NCI-H510A (cell line): Measurements from ENCODE around the gene MTA1.

Experiments
- DNase-seq: peaks from one replicate; lab custom pipeline; 2025; lab: John Stamatoyannopoulos, UW

MTA1 gene

GRCh38 chr14:105424861-105425260, 5.2 kb downstream of the MTA1 start:
- DNase-seq: no peak

DNA sequence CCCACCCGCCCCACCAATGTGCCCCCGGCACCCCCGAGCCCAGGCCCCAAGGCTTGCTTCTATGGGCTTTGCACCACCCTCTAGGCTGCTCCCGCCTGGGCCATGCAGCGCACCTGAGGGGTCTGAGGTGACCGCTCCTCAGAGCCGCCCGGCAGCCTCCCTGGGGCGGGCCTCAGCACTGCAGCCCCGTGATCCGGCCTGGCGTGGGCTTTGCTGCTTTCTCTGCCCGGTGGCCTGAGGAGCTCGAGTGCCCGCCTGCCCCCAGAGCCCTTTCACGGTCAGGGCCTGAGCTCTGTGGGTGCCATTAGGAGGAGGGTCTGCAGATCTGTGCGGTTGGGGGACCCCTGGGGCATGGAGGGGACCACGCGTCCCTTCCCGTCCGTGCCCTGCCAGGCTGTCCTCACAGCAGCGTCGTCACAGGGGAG, 6.2 kb downstream of the MTA1 start:
- no peak for DNase-seq

DNA sequence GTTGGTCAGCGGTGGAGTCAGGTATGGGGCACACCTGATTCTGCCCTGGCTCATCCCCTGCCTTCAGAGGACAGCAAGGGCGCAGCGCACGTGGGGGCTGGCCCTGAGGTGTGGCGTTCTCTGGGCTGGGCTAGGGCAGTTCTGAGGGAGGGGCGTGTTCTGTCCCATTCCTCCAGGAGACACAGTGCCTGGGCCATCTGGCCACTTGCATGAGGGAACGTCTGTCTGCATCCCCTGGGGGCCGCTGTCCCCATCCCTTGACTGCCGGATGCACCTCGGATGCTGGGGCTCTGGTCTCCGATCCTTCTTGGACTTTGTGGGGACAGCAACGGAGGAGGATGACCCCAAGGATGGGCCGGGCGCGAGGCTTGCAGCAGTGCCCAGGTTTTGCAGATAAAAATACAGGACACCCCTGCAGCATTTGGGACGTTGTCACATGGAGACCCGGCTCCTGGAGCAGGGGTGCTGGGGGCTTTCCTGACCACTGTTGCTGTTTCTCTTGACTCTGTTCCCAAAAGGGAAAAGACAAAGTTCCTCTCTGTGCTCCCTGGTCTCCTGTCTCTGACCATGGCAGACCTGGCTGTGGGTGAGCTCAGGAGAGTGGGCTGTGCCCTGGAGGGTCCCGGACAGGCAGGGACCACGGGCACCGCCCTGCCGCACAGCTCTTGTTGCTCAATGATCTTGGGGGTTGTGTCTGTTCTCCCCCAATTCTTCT, 6.9 kb downstream of the MTA1 start:
- no peak for DNase-seq

GRCh38 chr14:105427412-105427811, 7.8 kb downstream of the MTA1 start:
- DNase-seq: no peak

GRCh38 chr14:105427936-105428485, 8.4 kb downstream of the MTA1 start:
- DNase-seq: no peak

- DNase-seq: no peak
These were observed 10.4 kb downstream of the MTA1 start for GRCh38 chr14:105430042-105430441.

DNA sequence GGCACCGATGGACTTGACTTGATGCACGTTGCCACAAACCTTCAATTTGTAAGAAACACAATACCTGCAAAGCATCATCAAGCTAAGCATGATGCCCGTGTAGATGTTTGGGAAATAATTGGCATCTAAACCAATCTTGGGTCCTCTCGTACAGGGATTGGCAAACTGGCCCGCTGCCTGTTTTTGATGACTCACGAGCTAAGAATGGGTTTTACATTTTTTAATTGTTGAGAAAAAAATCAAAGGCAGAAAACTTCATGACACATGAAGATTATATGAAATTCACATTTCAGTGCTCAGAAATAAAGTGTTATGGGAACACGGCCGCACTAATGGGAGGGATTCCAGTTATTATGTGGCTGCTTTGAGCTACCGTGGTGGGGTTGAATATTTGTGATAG, 10.9 kb downstream of the MTA1 start:
- no peak for DNase-seq

GRCh38 chr14:105431256-105431655, 11.6 kb downstream of the MTA1 start:
- no peak for DNase-seq

DNA sequence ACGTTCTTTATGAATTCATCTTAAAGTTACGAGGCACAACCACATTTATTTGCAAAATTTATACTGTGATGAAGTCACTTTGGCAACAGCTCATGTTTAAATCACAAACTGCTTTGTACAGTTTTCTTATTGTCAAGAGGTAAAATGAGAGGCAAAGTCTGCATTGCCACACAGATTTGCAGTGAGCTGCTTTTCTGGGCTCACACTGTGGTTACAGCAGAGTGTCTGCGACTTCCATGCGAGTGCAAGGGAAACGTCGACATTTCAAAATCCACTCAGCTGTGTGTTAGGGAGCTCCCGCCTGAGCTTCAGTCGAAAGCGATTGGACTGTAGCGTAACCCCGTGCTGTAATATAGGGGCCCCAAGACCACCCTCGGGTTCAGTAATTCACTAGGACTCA, 13.0 kb downstream of the MTA1 start:
- DNase-seq: no peak

GRCh38 chr14:105433161-105433605, 13.6 kb downstream of the MTA1 start:
- DNase-seq: no peak

GRCh38 chr14:105436402-105436801, 16.8 kb downstream of the MTA1 start:
- DNase-seq: no peak

DNA sequence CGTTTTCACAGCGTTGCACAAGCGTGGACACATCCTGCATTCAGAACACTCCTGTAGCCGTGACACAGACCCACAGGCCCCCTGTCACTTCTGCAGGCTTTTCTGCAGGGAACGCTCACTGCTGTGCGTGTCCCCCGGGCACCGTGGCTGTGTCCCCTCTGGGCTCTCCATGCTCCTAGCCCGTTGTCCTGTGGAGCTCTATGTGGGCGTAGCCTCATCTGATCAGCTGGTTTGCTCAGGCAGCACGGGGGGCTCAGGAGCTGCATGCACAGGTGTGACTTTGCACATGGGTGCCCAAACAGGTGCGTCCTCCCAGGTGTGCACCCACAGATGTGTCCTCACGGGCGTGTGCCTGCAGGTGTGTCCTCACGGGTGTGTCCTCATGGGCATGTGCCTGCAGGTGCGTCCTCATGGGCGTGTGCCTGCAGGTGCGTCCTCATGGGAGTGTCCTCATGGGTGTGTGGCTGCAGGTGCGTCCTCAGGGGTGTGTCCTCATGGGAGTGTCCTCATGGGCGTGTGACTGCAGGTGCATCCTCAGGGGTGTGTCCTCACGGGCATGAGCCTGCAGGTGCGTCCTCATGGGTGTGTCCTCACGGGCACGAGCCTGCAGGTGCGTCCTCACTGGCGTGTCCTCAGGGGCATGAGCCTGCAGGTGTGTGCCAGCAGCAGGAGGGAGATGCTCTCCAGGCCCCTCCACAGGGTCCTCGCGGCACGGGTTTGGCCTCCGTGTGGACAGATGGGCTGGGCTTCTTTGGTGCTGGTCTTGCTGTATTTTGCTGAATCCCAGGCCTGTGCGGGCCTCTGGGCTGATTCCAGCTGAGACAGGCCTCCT, 17.5 kb downstream of the MTA1 start:
- DNase-seq: peak; percentile 91

DNA sequence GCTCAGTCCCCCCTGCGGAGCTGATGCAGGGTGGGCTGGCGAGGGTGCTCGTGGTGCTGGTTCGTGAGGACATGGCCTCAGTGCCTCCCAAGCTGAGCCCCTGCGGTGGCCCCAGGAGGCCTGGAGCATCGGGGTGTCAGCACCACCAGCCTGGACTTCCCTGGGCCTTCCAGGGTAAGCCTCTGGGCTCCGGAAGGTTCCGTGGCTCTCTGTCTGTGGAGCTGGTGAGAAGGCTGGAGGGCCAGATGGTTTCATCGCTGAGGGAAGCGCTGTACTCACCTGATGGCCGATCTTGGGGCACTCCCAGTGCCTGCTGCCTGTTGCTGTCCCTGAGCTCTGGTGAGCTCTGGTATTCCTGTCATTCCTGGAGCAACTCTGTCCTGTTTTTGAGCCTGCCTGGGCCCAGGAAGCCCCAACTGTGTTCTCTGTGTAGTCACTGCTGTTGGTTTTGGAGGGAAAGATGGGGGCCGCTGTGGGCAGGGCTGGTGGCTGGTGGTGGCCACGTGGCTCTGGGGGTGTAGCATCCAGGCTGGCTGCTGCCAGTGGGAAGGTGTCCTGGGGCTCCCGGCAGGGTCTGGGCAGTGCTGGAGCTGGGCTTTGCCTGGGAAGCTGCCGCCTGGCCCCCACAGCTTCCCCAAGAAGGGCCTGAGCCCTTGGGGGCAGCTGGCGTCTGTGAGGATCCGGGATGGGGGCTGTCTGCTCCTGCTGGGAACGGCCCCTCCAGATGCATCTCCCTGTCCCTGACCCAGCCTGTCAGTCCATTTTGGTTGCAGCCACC, 18.3 kb downstream of the MTA1 start:
- DNase-seq: no peak

- DNase-seq: no peak
These were observed 19.6 kb downstream of the MTA1 start for GRCh38 chr14:105439179-105439578.

GRCh38 chr14:105439710-105440553, 20.3 kb downstream of the MTA1 start:
- DNase-seq: no peak

- DNase-seq: no peak
These were observed 20.9 kb downstream of the MTA1 start for GRCh38 chr14:105440554-105440900.

DNA sequence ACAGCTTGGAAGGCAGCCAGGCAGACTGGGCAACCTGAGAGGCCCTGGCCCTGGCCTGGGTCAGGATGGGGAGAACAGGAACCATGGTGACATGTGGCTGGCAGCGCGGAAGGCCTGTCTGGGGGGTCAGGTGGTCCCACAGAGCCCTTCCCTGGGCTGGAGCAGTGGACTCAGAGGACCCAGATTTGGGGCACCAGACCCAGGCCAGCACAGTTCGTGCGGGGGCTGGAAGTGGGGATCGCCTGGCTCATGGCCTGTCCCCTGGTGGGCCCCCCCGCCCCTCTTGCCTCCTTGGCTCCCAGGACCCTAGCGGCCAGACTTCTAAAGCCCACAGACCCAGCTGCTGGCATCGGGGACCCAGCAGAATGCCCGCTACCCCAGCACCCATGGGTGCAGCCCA, 21.4 kb downstream of the MTA1 start:
- no peak for DNase-seq

GRCh38 chr14:105442125-105442524, 22.5 kb downstream of the MTA1 start:
- no peak for DNase-seq

DNA sequence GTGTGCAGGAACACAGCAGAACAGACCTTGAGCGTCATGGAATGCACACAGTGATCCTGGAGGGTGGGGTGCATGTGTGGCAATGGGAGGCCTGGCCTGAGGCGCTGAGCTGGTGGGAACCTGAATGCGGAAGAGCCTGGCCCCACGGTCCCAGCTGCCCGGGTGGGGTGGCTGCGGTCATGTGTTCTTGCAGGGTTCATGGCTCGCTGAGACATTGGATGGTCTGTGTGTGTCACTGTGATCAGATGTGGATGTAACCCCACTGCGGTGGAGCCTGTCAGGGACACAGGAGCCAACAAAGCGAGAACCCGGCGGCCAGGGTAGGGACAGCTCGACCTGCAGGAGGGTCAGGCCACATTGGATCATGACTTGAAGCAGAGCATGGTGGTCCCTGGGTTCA, 23.2 kb downstream of the MTA1 start:
- DNase-seq: no peak

GRCh38 chr14:105444859-105445258, 25.2 kb downstream of the MTA1 start:
- no peak for DNase-seq

- DNase-seq: no peak
These were observed 25.7 kb downstream of the MTA1 start for GRCh38 chr14:105445290-105445689.
